Measurements from ENCODE around the gene KCNIP4.

GRCh38 chr4:21271439-21272052, 677.0 kb downstream of the KCNIP4 start:
- TF ChIP-seq CTCF (IDR thresholded peaks at IDR 0.05): no peak
- TF ChIP-seq POLR2A (IDR thresholded peaks at IDR 0.05): no peak

All from heart left ventricle (tissue), 13 donors.